NCI-H2029 (cell line): Measurements from ENCODE around the gene TRAF3IP1.

ENCODE experiments used
- DNase-seq: peaks from one replicate; lab custom pipeline; 2025; lab: John Stamatoyannopoulos, UW

The TRAF3IP1 gene

GRCh38 chr2:238409341-238410199 lies 89.3 kb downstream of the TRAF3IP1 start:
- DNase-seq: no peak

- no peak for DNase-seq
These were observed 91.9 kb downstream of the TRAF3IP1 start for GRCh38 chr2:238412067-238412767.

DNA sequence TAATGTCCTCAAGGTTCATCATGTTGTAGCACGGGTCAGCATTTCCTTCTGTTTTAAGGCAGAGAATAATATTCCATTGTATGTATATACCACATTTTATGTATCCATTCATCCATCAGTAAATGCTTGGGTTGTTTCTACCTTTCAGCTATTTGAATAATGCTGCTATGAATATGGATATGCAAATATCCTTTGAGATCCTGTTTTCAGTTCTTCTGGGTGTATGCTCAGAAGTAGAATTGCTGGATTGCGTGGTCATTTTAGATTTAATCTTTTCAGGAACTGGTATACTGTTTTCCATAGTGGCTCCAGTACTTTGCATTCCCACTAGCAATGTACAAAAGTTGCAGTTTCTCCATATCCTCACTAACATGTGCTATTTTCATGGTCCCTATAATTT lies 93.0 kb downstream of the TRAF3IP1 start:
- DNase-seq: no peak

- DNase-seq: no peak
These were observed 94.9 kb downstream of the TRAF3IP1 start for GRCh38 chr2:238415036-238415764.

DNA sequence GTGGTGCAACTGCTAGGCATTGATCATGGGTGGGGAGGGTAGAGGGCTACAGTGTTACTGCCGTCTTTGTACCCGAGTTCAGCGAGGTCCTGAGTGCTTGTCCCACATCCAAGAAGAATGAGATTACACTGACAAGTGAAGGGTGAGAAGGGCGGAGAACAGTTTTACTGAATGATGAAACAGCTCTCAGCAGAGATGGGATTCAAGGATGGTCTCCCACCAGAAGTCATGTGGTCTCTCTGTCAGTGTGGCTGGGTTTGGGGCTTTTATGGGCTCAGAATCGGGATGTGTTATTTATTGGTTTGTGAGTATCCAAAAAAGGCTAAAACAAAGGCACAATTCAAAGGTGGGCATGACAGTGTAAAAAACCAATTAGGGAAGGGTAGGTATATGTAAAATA lies 95.6 kb downstream of the TRAF3IP1 start:
- DNase-seq: no peak

DNA sequence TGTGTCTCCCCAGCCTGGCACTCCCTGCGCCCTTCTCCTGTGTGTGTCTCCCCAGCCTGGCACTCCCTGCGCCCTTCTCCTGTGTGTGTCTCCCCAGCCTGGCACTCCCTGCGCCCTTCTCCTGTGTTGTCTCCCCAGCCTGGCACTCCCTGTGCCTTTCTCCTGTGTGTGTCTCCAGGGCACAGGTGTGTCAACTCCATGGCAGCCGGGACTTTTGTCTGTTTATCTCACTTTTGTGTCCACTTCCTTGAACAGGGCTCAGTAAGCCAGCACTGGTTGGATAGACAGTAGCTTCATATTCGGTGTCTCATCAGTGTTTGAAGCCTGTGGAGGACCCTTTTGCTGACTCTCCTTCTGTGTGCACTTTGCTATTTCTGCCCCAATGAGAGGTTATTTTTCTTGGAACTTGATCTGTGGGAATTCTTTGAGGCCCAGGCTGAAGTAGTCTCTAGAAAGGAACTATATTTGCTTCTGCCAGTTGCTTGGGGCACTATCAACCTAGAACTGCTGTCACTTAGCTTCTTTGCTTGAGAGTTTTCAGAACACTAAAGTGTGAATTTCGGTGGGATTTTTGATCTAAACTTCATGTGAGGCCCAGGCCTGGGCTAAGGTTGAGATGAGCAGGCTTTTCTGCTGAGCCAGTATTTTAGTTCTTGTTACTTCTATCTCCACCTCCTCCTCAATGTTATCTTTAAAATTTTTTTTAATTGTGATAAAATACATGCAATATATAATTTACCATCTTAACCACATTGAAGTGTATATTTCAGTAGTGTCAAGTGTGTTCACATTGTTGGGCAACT lies 98.1 kb downstream of the TRAF3IP1 start:
- no peak for DNase-seq

GRCh38 chr2:238418999-238419546 lies 98.8 kb downstream of the TRAF3IP1 start:
- no peak for DNase-seq

- DNase-seq: no peak
These were observed 100.1 kb downstream of the TRAF3IP1 start for GRCh38 chr2:238420442-238420841.

DNA sequence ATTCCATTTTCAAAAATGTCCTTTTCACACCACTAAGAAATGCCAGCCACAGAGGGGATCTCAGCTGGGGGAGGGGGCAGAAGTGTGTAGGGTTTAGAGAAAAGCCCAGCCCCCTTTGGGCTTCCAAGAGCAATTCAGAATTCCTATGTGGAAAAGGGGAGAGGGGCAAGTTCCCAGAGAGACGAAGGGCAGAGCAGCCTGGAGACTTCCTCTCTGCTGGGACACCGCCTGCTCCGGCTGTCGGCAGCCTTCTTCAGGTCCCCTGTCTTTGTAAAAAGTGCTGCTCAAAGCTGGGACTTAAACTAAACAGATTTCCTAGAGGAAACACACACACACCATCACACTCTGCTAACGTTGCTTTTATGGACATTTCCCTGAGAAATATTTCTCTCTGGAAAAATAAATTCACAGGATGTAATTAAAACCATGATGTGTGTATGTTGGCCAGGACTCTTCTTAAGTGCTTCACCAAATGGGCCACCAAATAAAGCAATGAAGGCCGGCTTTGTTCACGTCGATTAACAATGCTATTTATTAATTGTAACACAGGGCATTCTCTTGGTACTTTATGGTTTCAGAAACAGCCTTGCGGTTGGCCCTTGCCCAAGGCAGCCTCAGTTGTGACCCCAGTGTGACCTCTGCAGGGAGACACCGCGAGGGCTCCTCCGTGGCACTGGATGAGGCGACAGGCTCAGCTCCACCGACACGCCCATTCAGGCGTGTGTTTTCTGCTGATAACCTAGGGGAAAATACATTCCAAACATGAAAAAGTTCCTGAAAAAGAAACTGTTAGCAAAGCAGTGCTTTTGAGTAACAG lies 100.8 kb downstream of the TRAF3IP1 start:
- DNase-seq: no peak

DNA sequence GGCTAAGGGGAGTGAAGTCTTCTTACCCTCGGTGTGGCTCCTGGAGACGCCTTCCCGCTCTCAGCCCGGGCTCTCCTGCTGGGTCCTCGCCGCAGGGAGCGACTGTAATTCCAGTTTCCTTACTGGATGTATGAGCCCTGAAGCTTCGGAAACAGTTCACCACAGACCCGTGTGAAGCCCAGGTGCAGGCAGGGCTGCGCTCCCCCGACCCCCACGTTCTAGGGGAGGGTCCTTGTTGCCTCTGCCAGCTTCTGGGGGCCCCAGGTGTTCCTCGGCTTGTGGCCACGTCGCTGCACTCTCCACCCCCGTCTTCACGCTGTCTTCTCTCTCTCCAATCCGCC lies 101.3 kb downstream of the TRAF3IP1 start:
- no peak for DNase-seq

- DNase-seq: no peak
These were observed 102.0 kb downstream of the TRAF3IP1 start for GRCh38 chr2:238422285-238422684.

GRCh38 chr2:238422940-238423339 lies 102.6 kb downstream of the TRAF3IP1 start:
- DNase-seq: no peak

DNA sequence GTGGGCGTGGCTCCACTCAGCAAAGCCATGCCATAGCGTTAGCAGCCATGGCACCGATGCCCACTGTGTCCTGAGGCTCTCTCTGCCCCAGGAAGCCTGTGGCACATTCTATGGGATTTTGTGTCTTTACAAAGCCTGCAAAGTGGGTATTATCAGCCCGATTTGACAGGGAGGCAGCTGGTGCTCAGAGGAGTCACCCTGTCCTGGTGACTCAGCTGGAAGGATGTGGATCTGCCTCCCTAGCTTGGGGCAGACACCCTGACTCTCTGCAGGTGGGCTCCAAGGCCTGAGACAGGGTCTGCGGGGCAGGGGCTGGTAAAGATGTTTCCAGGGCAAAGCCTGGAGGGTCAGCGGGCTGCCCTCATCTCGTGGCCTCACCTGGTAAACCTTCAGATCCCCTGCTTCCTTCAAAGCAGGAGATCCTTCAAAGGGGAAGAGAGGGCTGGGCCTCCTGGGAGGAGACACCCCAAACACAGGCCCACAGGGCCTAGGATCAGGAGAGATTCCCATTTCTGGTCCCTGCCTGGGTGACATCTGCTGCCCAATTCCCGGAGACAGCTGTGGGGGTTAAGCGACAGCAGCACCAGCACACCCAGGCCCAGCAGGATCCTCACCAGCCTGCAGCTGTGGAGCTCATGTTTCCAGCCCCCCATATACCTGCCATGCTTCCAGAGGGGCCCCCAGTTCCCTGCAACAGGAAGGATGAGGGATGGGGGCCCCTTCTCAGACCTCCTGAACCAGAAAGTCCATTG lies 103.4 kb downstream of the TRAF3IP1 start:
- no peak for DNase-seq

- DNase-seq: no peak
These were observed 104.0 kb downstream of the TRAF3IP1 start for GRCh38 chr2:238424313-238424700.

- DNase-seq: peak; percentile 36
These were observed 105.2 kb downstream of the TRAF3IP1 start for GRCh38 chr2:238425505-238425978.

- DNase-seq: no peak
These were observed 105.8 kb downstream of the TRAF3IP1 start for GRCh38 chr2:238425979-238426567.

DNA sequence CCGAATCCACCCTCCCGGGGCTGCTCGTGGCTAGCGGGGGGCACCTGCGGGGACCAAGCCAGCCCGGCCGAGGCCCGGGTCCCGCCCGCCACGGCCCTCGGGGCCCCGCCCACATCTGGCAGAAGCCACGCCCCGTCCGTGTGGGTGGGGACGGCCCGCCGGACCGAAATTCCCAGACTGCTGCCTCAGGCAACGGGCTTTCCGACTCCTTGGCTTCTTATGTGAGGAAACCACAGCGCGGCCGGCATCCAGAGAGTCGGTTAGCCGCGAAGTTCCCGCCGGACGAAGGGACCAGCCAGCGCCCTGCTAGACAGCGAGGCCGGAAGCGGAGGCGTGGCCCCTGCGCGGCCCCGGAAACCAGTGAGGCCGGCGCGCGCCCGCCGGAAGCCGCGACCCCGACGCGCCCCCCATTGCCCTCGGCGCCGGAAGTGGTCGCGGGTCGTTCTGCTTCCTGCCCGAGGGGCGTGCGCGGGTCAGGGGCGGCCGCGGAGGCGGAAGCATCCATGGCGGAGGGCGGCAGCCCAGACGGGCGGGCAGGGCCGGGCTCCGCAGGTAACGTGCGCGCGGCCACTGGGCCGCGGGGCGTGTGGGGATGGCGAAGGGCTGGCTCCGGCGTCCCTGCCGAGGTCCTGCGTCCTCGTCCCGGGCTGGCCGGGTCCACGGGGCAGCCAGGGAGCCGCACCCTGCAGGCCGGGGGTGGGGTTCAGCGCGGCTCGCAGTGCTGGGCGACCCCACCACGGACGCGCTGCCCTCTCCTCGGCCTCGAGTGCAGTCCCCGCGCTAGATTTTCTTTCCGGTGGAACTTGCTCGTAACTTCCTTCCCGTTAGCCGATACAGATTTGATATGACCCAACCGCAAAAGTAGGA lies 106.5 kb downstream of the TRAF3IP1 start, which contains the start of gene ASB1:
Gene ASB1, plus strand, starts transcription at position 360 of the 867 bp plus-strand sequence. Its CDS starts 144 bp downstream, at position 504.
- DNase-seq: peak; percentile 63

- no peak for DNase-seq
These were observed 107.3 kb downstream of the TRAF3IP1 start for GRCh38 chr2:238427435-238428162.
